ENCODE measurements around the gene MRC1.

The MRC1 gene

GRCh38 chr10:17795813-17796594 lies 13.1 kb upstream of the MRC1 start:
- no peak for DNase-seq

- DNase-seq = no peak
Measured at GRCh38 chr10:17801507-17801906, 7.6 kb upstream of the MRC1 start.

GRCh38 chr10:17802350-17802749 lies 6.8 kb upstream of the MRC1 start:
- DNase-seq = no peak

- DNase-seq = no peak
Measured at GRCh38 chr10:17802976-17803375, 6.2 kb upstream of the MRC1 start.

- no peak for DNase-seq
Measured at GRCh38 chr10:17805330-17805729, 3.8 kb upstream of the MRC1 start.

GRCh38 chr10:17805921-17806577 lies 3.1 kb upstream of the MRC1 start:
- DNase-seq = peak; percentile 22 to 32

GRCh38 chr10:17811146-17811865 lies 2.2 kb downstream of the MRC1 start:
- no peak for DNase-seq

GRCh38 chr10:17814973-17815372 lies 5.8 kb downstream of the MRC1 start:
- no peak for DNase-seq

GRCh38 chr10:17816199-17816598 lies 7.1 kb downstream of the MRC1 start:
- no peak for DNase-seq

- DNase-seq = no peak
Measured at GRCh38 chr10:17817316-17817715, 8.2 kb downstream of the MRC1 start.

GRCh38 chr10:17817790-17818189 lies 8.6 kb downstream of the MRC1 start:
- no peak for DNase-seq

- DNase-seq = no peak
Measured at GRCh38 chr10:17819836-17820235, 10.7 kb downstream of the MRC1 start.

GRCh38 chr10:17820943-17821342 lies 11.8 kb downstream of the MRC1 start:
- DNase-seq = no peak

GRCh38 chr10:17821893-17822292 lies 12.7 kb downstream of the MRC1 start:
- DNase-seq = no peak

GRCh38 chr10:17831341-17831740 lies 22.2 kb downstream of the MRC1 start:
- no peak for DNase-seq

- no peak for DNase-seq
Measured at GRCh38 chr10:17831896-17832295, 22.7 kb downstream of the MRC1 start.

GRCh38 chr10:17833656-17834055 lies 24.5 kb downstream of the MRC1 start:
- no peak for DNase-seq

GRCh38 chr10:17835688-17836087 lies 26.5 kb downstream of the MRC1 start:
- no peak for DNase-seq

GRCh38 chr10:17836942-17837341 lies 27.8 kb downstream of the MRC1 start:
- no peak for DNase-seq

- DNase-seq = no peak
Measured at GRCh38 chr10:17838080-17838648, 29.0 kb downstream of the MRC1 start.

GRCh38 chr10:17841050-17841449 lies 31.9 kb downstream of the MRC1 start:
- DNase-seq = no peak

GRCh38 chr10:17842641-17843040 lies 33.5 kb downstream of the MRC1 start:
- no peak for DNase-seq

GRCh38 chr10:17847585-17848296 lies 38.6 kb downstream of the MRC1 start:
- no peak for DNase-seq
